ENCODE results near the gene PSMB8.

DNA sequence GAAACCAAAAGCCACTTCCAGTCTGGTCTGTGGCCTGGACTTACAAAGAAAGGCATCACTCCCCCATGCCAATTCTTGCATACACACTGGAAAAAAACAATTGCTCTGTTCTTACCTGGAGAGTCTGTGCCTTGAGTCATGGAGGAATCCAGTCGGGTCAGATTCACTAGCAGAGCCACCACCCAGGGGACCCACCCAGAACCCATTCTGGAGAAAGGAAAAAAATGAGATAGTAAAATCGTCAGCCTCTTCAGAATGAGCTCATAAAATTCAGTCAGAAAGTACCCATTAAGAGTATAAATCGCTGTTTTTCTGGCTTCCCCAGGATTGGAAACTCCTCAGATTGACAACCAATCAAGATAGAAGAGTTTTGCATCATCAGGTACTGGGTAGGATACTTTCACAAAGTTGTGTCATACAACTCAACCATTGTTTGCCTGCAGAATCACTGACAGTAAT, 27.1 kb downstream of the PSMB8 start, which contains the start of gene HLA-DOB:
- TF ChIP-seq, protein P1, sequence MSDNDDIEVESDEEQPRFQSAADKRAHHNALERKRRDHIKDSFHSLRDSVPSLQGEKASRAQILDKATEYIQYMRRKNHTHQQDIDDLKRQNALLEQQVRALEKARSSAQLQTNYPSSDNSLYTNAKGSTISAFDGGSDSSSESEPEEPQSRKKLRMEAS (CRISPR knock-in tag; IDR thresholded peaks at IDR 0.05): no peak
- TF ChIP-seq, protein P2, sequence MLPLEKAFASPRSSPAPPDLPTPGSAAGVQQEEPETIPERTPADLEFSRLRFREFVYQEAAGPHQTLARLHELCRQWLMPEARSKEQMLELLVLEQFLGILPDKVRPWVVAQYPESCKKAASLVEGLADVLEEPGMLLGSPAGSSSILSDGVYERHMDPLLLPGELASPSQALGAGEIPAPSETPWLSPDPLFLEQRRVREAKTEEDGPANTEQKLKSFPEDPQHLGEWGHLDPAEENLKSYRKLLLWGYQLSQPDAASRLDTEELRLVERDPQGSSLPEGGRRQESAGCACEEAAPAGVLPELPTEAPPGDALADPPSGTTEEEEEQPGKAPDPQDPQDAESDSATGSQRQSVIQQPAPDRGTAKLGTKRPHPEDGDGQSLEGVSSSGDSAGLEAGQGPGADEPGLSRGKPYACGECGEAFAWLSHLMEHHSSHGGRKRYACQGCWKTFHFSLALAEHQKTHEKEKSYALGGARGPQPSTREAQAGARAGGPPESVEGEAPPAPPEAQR (CRISPR knock-in tag; IDR thresholded peaks at IDR 0.05): no peak
- no peak for TF ChIP-seq SP1 (CRISPR knock-in tag; conservative IDR thresholded peaks at IDR 0.05)
